Measurements from ENCODE around the gene PPP6R3. TPM values are rescaled to one million over a fixed set of nuclear protein-coding genes. Genes with fewer than 3 reads are reported as not detected.

PPP6R3 gene
- 87.8 and 103 TPM in 2 replicates for total RNA-seq

GRCh38 chr11:68460741-68461574 lies at the start of gene PPP6R3:
PPP6R3 (plus strand) TSS chr11:68460752; CDS start chr11:68537665, 76,913 bp downstream.

Other genes starting within 250 kb of the PPP6R3 start
- gene KMT5B, start 247.5 kb upstream of the PPP6R3 start, total RNA-seq = 20.3 and 25.7 TPM in 2 replicates
- gene C11orf24, start 188.8 kb upstream of the PPP6R3 start, total RNA-seq = 64.8 and 65.6 TPM in 2 replicates
- gene LRP5, start 148.2 kb upstream of the PPP6R3 start, total RNA-seq = 110 and 164 TPM in 2 replicates
- gene GAL, start 223.8 kb downstream of the PPP6R3 start, total RNA-seq = 0.13 and 0.56 TPM in 2 replicates